ENCODE results near the gene CPA3.

The CPA3 gene

GRCh38 chr3:148865049-148865448 lies at the start of gene CPA3:
TSS of gene CPA3 (plus strand) at chr3:148865296. CDS start at chr3:148865308, 12 bp downstream.
- no peak for DNase-seq

GRCh38 chr3:148815316-148816110 lies 49.6 kb upstream of the CPA3 start:
- DNase-seq: no peak

GRCh38 chr3:148816427-148816826 lies 48.7 kb upstream of the CPA3 start:
- no peak for DNase-seq

- DNase-seq: no peak
Measured at GRCh38 chr3:148816981-148817525, 48.0 kb upstream of the CPA3 start.

- DNase-seq: no peak
Measured at GRCh38 chr3:148820361-148821245, 44.5 kb upstream of the CPA3 start.

GRCh38 chr3:148823026-148823425 lies 42.1 kb upstream of the CPA3 start:
- no peak for DNase-seq

- no peak for DNase-seq
Measured at GRCh38 chr3:148825476-148825875, 39.6 kb upstream of the CPA3 start.

GRCh38 chr3:148827585-148827984 lies 37.5 kb upstream of the CPA3 start, which contains the start of gene CPB1:
TSS of gene CPB1 (plus strand) at chr3:148827811. CDS start at chr3:148827824, 13 bp downstream.
- DNase-seq: no peak

- DNase-seq: no peak
Measured at GRCh38 chr3:148828136-148828690, 36.9 kb upstream of the CPA3 start.

GRCh38 chr3:148829926-148830325 lies 35.2 kb upstream of the CPA3 start:
- no peak for DNase-seq

GRCh38 chr3:148833223-148833622 lies 31.9 kb upstream of the CPA3 start:
- no peak for DNase-seq

GRCh38 chr3:148839805-148840204 lies 25.3 kb upstream of the CPA3 start:
- DNase-seq: no peak

- no peak for DNase-seq
Measured at GRCh38 chr3:148840451-148840850, 24.6 kb upstream of the CPA3 start.

- no peak for DNase-seq
Measured at GRCh38 chr3:148845756-148846395, 19.2 kb upstream of the CPA3 start.

GRCh38 chr3:148847351-148847750 lies 17.7 kb upstream of the CPA3 start:
- no peak for DNase-seq

- DNase-seq: no peak
Measured at GRCh38 chr3:148848410-148848809, 16.7 kb upstream of the CPA3 start.

- no peak for DNase-seq
Measured at GRCh38 chr3:148852271-148852992, 12.7 kb upstream of the CPA3 start.

GRCh38 chr3:148853076-148853475 lies 12.0 kb upstream of the CPA3 start:
- no peak for DNase-seq

GRCh38 chr3:148854061-148854460 lies 11.0 kb upstream of the CPA3 start:
- no peak for DNase-seq

GRCh38 chr3:148856384-148856783 lies 8.7 kb upstream of the CPA3 start:
- DNase-seq: no peak

- no peak for DNase-seq
Measured at GRCh38 chr3:148857316-148857715, 7.8 kb upstream of the CPA3 start.

GRCh38 chr3:148861277-148861869 lies 3.7 kb upstream of the CPA3 start:
- DNase-seq: no peak
